GM18498 (cell line): ENCODE measurements around the gene FIGLA.

ENCODE experiments used
- ATAC-seq: cut with Tn5 transposase; IDR thresholded peaks from one replicate; pipeline ENCODE4 v1.9.1; 2021; ENCODE audit warnings: mild to moderate bottlenecking, moderate library complexity; ENCODE audit not compliant: unreplicated experiment

FIGLA gene, protein sequence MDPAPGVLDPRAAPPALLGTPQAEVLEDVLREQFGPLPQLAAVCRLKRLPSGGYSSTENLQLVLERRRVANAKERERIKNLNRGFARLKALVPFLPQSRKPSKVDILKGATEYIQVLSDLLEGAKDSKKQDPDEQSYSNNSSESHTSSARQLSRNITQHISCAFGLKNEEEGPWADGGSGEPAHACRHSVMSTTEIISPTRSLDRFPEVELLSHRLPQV

DNA sequence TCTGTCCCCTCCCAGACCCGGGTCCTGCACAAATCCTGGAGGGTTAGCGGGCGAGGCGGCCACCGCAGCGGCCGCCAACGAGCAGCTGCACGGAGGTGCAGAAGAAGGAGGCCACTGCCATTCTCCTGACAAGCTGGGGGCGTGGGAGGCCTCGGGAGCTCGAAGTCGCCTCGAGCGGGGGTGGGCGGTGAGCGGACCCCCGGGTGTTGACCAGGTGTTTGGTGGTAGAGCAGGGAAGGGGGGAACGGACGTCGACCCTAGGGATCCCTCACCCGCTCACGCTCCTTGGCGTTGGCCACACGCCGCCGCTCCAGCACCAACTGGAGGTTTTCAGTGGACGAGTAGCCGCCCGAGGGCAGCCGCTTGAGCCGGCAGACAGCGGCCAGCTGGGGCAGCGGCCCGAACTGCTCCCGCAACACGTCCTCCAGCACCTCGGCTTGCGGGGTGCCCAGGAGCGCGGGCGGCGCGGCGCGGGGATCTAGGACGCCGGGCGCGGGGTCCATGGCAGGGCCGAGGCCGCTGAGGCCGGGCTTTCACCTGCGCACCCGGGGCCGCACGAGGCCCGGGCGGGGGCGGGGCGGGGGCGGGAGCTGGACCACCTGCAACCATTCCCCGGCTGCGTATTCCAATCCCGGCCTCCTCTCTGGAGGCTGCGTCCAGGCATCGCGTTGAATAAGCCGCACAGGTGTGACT lies at the start of gene FIGLA:
Gene FIGLA (minus strand): TSS at position 508 of the 693 bp plus-strand sequence. CDS start 5 bp downstream, at position 503.
- no peak for ATAC-seq

DNA sequence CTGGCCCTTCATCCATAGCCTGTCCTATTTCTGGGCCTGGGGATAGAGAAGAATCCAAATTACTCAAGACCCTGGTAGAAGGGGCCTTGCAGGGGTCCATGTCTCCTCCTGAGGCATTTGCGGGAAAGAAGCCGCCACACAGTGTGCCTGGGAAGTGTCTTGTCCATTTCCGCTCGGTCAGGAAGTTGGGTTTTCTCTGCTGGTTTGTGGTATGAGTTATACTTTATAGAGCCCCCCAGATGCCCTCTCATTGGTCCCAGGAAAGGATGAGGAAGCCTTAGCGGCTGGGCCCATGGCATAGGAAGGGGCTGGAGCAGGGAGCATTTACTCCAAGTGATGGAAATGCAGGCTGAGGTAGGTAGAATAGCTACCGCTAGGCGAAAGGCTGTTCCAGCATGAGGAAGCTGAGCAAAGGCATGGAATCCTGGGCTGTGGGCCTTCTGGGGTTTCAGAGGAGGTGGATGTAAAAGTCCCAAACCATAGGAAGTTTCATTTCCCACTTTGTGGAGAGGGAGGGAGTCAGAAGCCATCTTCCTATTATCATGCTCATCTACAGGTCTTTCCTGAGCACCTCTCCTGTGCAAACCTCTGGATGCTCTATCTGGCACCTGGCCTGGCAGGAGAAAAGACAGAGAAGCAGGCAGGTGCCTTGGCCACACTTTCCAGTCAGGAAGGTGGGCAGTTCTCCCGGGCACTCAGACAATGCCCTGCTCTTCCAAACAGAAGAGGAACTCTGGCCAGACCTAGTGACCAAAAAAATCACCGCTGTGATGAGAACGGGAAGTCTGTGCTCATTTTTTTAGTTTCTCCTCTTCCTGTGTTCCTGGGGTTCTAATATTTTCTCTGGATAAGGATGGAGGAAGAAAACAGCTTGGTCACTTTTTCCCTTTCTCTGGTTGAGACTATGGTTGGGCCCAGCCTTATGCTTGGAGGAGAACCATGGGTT lies 47.8 kb upstream of the FIGLA start:
- no peak for ATAC-seq

DNA sequence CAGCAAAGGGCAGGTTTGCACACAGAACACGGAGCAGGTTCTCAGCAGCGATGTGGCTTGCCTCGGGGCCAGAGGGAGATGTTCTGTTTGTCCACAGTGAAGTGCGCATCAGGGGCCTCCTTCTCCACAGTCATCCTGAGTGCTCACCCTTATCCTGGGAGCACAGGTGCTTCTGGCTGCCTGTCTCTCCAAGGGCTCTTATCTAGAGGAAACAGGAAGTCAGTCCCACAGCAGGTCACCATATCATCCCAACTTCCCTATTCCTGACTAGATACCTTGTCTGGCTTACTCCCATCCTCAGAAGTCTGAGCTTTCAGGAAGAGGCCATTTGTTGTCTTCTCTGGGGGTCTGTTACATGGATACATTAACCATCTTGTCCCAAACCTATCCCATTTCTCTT lies 45.2 kb upstream of the FIGLA start, which contains the start of gene CD207:
Gene CD207 (minus strand): TSS at position 174 of the 400 bp plus-strand sequence. CDS start 40 bp downstream, at position 134.
- ATAC-seq: no peak

DNA sequence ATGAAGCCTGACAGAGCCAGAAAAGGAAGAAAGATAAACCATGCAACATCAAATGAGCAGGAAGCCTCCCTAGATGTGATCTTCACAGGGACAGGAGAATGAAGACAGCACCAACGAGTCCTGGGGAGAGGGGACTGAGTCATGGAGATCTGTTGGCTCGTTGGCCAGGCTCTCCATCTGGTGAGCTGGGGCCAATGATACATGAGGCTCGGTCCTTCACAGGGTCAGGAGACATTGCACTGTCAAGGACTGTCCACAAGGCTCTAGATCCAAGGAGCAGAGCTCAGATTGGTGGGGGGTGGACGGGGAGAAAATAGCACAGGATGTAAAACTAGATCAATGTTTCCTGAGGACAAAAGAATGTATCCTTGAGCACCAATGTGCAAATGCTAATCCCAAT lies 44.4 kb upstream of the FIGLA start:
- no peak for ATAC-seq

DNA sequence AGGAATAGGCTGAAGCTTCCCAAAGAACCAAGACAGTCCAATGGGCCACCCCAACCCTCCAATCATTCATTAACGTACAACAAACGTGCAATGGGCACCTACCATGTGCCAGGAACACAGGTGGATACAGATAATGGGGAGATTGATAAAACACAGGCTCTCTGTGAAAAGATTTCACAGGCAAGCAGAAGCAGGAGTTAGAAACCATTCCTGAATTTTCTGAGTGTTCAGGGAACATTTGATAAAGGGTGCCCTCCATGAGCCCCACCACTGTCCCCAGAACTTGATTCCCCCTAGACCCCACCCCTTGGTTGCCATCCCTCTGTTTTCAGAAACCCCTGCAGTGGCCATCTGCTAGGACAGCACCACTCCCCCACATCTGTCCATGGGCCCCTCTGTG lies 43.7 kb upstream of the FIGLA start:
- ATAC-seq: no peak

DNA sequence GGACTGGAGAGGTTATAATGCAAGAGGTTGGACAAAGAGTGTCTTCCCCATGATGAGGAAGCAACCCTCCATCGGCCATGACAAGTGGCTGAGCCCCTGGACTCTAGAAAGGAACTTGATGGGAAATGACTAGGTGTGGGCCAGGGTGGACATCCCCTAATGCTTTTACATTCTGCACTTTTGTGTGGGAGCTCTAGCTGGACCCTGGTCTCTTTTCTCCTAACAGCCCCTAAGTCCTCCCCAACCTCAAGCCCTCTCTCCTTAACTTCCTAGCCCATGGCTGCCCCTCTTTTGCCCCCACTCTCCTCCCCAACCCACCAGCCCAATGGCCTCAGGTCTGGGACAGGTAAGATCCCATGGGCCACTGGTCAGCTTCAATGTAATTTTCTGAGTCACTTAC lies 42.8 kb upstream of the FIGLA start:
- ATAC-seq: no peak

DNA sequence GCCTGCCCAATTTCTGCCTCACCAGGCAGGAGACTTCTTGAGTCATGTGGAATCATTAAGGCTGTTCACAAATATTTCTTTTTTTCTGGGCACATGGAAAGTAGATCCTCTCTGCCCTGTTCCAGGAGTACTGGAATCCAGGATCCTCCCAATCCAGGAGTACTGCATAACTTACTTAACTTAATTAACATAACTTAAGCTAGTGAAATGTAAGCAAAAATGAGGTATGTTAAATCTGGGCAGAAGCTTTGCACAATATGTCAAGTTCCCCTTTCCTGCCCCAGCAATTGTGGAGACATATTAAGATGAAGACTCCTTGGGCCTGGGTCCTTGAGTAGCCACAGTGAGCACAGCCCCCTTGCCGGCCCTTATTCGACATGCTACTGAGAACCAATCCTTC lies 41.9 kb upstream of the FIGLA start:
- no peak for ATAC-seq

DNA sequence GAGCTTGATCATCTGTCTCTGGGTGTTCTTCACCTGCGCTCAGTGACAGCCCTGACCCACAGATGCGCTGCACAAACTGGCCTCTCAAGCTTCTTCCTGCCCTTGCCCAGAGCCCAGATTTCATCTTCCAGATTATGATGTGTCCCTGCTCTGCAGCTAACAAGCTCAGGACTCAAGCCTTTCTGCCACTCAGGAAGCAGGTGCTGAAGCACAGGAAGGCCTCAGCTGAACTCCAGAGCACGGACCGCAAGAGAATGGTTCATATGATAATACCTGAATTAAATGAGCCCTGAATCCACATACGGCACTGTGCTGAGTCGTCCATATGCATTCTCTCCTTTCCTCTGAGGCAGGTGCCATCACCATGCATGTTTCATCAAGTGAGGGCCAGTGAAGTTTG lies 41.4 kb upstream of the FIGLA start:
- ATAC-seq: no peak

DNA sequence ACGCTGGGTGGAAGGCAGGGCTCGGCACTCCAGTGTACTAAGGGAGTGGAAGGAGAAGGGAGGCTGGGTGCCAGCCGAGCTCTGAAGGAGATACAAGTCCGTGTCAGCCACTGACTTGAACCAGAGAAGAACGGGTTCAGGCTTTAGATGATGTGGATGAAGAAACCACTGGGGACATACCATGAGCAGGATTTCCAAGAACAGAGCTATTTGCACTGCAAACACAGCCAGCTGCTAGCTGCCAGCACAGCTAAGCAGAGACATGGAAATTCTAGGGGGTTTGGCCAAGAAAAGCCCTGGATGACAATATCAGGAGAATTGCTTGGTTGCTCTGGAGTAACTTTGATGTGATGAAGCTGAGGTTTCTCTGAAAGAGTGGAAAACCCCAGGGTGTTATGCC lies 39.9 kb upstream of the FIGLA start:
- ATAC-seq: no peak

DNA sequence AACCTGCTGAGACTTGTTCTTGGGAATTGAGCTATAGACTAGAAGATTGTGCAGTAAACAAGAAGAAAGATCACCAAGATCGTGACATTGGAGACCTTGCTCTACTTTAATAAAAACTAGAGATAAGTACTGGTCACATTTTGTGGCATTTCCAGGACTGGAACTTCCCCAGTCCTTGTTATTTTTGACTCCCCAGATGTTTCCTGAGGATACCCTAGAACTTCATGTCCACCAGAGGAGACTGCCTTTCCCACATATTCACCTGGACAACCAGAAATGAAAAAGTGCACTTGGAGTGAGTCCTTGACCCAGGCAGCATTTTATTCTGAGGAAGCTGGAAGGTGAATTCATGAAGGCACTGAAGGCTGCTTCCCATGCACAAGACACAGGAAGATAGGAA lies 39.5 kb upstream of the FIGLA start:
- ATAC-seq: no peak

DNA sequence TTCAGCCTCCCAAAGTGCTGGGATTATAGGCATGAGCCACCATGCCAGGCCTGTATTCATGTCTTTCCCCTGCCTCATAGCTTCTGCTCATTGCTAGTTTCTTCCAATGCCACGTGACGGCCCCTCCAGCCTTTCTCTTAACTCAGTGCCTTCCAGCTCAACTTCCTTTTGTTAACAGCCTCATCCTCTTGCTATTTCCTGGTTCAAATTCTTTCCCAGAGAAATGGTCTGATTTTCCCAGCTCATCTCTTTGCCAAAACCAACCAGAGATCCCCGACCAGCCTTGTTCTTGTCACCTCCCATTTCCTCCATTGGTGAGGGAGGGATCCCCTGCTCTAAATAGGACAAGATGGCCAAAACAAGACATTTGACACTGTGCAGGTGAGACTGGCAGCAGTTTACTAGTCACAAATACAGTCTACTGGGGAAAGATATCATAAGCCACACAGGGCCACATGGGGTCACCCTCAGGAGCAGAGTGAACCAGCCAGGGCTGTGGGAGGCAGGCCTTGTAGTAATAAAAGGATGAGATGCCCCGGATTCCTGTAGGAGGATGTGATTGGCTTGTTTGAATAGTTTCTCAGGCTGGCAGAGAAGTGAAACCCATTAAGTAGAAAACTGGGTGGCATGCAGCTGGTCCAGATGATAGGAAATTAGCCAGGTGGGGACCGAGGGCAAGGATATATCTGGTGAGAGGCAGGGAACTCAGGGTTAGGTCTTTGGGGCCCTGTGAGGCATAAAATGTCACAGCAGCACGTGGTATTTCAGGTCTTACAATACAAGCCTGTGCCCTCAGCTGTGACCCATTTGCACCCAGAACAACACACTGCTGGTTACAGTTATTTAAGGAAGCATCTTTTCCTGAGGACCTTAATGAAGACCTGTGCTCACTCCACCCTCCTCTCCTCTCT lies 38.7 kb upstream of the FIGLA start:
- no peak for ATAC-seq

DNA sequence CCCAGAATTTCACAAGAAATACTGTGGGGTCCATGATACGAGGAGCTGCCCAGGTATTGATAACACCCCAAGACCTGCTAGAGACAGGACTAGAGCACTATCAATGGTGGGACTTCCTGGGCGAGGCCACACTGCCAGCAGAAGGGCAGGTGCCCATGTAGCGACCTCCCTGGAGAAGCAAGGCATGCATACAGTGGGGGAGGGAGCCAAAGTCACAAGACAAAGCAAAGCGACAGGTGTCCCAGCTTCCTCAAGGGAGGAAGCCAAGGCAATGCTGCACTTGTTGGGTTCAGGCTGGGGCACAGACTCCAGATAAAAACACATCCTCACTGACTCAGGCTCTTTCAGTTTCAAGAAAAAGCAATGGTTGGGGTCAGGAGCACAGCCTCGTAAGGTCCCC lies 37.7 kb upstream of the FIGLA start:
- no peak for ATAC-seq

DNA sequence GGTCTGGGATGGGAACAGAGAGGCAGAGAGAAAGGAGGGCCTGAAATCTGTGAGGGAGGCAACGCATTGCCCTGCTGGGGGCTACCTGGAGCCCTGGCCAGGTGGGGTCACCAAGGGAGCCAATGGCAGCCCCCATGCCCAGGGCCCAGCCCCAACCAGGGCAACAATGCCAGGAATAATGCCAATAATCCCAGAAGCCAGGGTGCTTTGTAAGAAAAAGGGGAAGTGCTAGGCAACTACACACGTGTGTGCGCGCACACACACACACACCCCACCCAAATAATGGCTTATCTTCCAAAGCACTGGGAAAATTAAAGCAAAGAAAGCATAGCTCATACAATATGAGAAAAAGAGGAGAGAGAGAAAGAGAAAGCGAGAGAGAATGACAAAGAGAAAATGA lies 36.9 kb upstream of the FIGLA start:
- ATAC-seq: no peak

DNA sequence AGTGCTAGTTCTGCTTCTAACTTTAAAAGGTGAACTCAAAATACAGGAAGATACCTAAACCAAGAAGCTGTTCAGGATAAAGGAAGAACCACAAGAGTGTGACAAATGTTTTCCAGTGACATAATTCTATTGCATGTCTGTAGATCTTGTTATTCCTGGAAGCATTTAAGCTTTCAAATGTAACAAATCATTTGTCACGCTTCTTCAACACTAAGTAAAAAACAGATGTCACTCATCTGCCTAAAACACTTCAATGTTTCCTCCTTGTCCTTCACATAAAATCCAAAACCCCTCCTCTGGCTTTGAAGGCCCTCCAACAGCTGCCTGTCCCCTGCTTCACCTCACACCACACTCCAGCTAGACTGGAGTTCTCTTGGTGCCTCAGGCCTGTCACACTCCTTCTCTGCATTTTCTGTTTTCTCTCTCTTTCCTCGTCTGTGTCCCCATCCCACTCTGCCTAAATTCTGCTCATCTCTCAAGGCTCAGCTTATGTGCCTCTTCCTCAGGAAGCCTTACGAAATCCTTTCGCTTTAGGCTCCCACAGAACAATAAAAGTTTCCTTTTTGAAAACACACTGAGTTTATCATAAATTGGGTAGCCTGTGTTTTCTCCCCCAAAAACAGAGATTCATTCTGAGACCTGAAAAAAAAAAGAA lies 36.4 kb upstream of the FIGLA start:
- no peak for ATAC-seq

DNA sequence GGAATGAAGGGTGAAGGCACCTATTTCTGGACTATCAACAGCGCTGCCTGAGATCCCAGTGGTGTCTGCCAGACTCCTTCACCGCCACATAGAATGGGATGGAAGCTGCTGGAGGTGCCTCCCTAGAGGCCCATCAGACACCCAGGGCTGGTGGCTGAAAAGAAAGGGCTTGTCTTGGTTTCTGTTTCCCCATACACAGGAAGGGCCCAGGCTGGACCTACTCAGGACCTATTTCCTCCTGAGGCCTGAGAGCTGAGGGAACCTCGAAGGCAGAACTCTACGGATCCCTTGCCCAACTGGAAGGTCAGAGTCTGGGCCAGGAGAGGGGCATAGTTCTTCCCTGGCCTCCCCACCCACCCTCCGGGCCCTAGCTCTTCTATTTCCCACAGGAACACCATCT lies 32.8 kb upstream of the FIGLA start:
- no peak for ATAC-seq

DNA sequence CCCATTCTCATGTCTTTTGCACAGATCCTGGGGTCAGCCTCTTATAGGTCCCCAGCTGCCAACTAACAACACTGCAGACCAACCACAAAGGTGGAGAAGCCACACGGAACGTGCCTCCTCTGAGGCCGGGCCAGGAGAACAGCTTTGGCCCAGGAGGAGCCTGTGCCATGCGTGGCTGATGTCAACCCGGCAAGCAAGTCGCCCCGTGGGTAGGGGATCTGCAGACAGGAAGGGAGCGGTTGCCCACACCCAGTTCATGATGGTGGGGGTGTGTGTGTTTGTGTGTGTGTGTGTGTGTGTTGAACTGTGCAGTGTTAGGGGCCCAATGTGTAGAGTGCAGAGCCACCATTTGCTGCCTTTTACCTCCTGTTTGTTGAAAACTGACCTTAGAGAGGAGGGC lies 32.4 kb upstream of the FIGLA start:
- ATAC-seq: no peak

DNA sequence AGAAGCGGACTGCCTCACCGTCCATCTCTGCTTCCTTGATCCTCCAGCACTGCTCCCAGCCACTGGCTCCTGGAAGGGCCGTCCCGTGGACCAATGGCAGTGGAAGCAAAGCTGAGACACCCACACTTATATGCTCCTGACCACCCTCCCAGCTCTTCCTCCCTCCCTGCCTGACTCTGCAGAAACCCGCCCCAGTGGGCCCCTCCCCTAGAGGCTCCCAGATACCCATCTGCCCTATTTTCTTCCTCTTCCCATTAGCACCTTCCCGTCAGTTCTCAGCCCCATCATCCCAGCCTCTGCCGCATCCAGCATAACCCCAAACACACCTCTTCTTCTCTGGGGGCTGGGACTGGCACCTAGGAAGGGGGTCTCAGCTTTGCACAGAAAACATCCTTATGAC lies 30.1 kb upstream of the FIGLA start, which contains the start of gene CLEC4F:
Gene CLEC4F (minus strand): TSS at position 101 of the 400 bp plus-strand sequence. CDS start 76 bp downstream, at position 25.
- no peak for ATAC-seq

DNA sequence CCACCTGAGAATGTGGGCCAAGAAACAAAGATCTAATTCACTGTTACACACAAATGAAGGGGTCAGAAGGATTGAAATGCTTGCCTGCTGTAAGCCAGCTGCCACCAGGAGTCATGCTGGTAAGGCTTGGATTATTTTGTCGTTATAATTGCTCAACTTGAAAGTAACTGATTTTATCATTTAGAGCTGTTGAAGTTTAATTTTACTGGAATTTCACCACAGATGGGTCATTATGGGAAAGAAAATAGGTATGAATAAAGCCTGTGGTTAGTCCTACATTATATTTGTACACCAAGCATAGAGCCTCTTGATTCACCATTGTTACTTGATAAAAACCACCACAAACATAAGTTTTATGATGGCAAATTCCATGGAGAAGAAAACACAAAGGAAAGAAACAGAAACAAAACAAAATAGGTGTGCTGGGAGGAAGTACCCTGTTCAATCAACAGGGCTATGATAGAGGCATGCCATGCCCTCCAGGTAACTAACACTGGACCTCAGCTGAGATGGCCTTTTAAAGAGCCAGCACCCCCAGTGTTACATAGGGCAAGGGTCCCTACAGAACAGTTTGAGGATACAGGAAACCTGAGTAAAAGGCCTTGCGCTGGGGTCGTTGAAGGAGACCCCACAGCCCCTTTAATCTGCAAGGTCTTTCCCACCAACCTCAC lies 27.0 kb upstream of the FIGLA start:
- no peak for ATAC-seq

DNA sequence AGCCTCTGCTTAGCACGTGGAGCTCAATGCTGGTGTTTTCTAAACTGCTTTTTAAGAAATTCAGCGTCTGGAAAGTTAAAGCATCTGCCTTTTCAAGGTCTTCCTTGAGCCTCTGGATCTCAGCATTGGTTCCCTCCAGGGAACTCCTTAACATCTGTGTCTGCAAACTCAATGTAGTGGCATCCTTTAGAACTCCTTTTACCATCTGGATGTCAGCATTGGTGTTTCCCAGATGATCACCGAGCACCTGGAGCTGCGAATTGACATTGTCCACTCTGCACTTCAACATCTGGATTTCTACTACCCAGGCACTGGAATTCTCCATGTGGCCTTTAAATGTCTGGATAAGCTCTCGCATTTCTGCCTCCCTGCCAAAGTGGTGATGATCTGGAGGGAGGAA lies 26.3 kb upstream of the FIGLA start:
- no peak for ATAC-seq
